Measurements from ENCODE around the gene CNTNAP2.

DNA sequence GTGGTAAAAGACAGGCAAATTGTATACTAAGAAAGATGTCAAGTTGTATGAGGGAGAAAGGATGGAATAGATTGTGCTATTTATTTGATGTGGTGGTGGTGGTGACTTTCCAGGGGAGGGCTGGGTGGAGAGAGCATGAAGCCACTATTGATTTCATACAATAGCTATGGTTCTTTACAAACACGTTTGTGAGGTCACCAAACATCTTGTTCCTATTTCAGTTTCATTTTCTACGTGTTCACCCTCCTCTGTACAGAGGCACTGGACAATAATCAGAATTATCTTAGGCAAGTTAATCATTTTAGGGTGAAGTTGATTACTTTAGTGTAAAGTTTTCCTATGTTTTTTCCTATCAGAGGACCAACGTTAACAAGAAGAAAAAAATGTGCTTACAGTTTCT is 10.3 kb upstream of the CNTNAP2 start:
- no peak for TF ChIP-seq SCRT2 (tag by site-specific recombination; IDR thresholded peaks at IDR 0.05)
- TF ChIP-seq, protein P1, sequence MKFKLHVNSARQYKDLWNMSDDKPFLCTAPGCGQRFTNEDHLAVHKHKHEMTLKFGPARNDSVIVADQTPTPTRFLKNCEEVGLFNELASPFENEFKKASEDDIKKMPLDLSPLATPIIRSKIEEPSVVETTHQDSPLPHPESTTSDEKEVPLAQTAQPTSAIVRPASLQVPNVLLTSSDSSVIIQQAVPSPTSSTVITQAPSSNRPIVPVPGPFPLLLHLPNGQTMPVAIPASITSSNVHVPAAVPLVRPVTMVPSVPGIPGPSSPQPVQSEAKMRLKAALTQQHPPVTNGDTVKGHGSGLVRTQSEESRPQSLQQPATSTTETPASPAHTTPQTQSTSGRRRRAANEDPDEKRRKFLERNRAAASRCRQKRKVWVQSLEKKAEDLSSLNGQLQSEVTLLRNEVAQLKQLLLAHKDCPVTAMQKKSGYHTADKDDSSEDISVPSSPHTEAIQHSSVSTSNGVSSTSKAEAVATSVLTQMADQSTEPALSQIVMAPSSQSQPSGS (tag by site-specific recombination; IDR thresholded peaks at IDR 0.05; ENCODE audit: low read depth) = no peak
